HEK293 (cell line): Measurements from ENCODE around the gene CFAP46.

ENCODE experiments used
- CTCF ChIA-PET: fragments of 350-600 bp; formaldehyde crosslinking; extraction: SDS; loops from one replicate; lab custom pipeline; 2021; ENCODE audit warnings: antibody characterized with exemption; lab: Yijun Ruan, JAX
- POLR2A ChIA-PET: fragments of 300-600 bp; formaldehyde crosslinking; extraction: SDS; loops from one replicate; lab custom pipeline; 2020; ENCODE audit warnings: antibody characterized with exemption, inconsistent platforms; lab: Yijun Ruan, JAX
- H3K27ac ChIP-seq: fragments of 200-500 bp; sonication (Bioruptor generic); 2 replicates; pipeline ENCODE4 v1.5.1; 2014; ENCODE audit warnings: low read depth, low read length, control low read depth, inconsistent platforms; ENCODE audit errors: extremely low read depth
- H3K36me3 ChIP-seq, 2 experiments: fragments of 200-500 bp in 1 of 2; sonication (Bioruptor generic) in 1 of 2; 1 replicate in 1 of 2; 2 replicates in 1 of 2; pipeline ENCODE4 v1.5.1; 2014 to 2017; ENCODE audit warnings: inconsistent platforms in 2 of 2, low read length in 2 of 2; ENCODE audit not compliant: control insufficient read depth in 2 of 2, insufficient read depth in 1 of 2
- H3K4me1 ChIP-seq: fragments of 200-500 bp; sonication (Bioruptor generic); 2 replicates; pipeline ENCODE4 v1.5.1; 2014; ENCODE audit warnings: mild to moderate bottlenecking, low read length, inconsistent platforms; ENCODE audit not compliant: control insufficient read depth, insufficient read depth
- H3K4me3 ChIP-seq: 2 replicates; pipeline ENCODE4 v1.5.1; 2011; ENCODE audit warnings: low read depth, mild to moderate bottlenecking, control low read depth, low read length, moderate library complexity
- H3K9me3 ChIP-seq: fragments of 200-500 bp; sonication (Bioruptor generic); 2 replicates; pipeline ENCODE4 v1.5.1; 2014; ENCODE audit warnings: low read depth, low read length, inconsistent platforms; ENCODE audit not compliant: control insufficient read depth, insufficient read depth
- EGR2 ChIP-seq: fragments of 450-650 bp; formaldehyde crosslinking; IDR thresholded peaks from 2 replicates; pipeline ENCODE4 v1.5.1; 2016; ENCODE audit warnings: low read depth, missing biosample characterization, missing genetic modification characterization
- HIC1 ChIP-seq: fragments of 450-650 bp; formaldehyde crosslinking; IDR thresholded peaks from 2 replicates; pipeline ENCODE4 v1.5.1; 2016; ENCODE audit warnings: missing biosample characterization, missing genetic modification characterization
- KLF16 ChIP-seq: fragments of 450-650 bp; formaldehyde crosslinking; IDR thresholded peaks from 2 replicates; pipeline ENCODE4 v1.5.1; 2017; ENCODE audit warnings: missing biosample characterization, missing genetic modification characterization
- PRDM6 ChIP-seq: fragments of 450-650 bp; formaldehyde crosslinking; IDR thresholded peaks from 2 replicates; pipeline ENCODE4 v1.5.1; 2017; ENCODE audit warnings: missing biosample characterization, missing genetic modification characterization
- ZFP69B ChIP-seq: fragments of 450-650 bp; formaldehyde crosslinking; IDR thresholded peaks from 2 replicates; pipeline ENCODE4 v1.5.1; 2016; ENCODE audit warnings: missing biosample characterization, missing genetic modification characterization
- ZNF148 ChIP-seq: fragments of 450-650 bp; formaldehyde crosslinking; IDR thresholded peaks from 2 replicates; pipeline ENCODE4 v1.5.0; 2017; ENCODE audit warnings: missing biosample characterization, missing genetic modification characterization, borderline replicate concordance
- ZNF155 ChIP-seq: fragments of 450-650 bp; formaldehyde crosslinking; IDR thresholded peaks from 2 replicates; pipeline ENCODE4 v1.5.1; 2016; ENCODE audit warnings: missing biosample characterization, missing genetic modification characterization
- ZNF24 ChIP-seq: fragments of 450-650 bp; formaldehyde crosslinking; IDR thresholded peaks from 2 replicates; pipeline ENCODE4 v1.5.1; 2016; ENCODE audit warnings: missing biosample characterization, missing genetic modification characterization
- ZNF354C ChIP-seq: fragments of 450-650 bp; formaldehyde crosslinking; IDR thresholded peaks from 2 replicates; pipeline ENCODE4 v1.5.1; 2016; ENCODE audit warnings: missing biosample characterization, missing genetic modification characterization, low read depth, borderline replicate concordance
- ZNF426 ChIP-seq: fragments of 450-650 bp; formaldehyde crosslinking; IDR thresholded peaks from 2 replicates; pipeline ENCODE4 v1.5.1; 2017; ENCODE audit warnings: missing biosample characterization, missing genetic modification characterization, mild to moderate bottlenecking, inconsistent platforms, moderate library complexity
- ZNF521 ChIP-seq: fragments of 450-650 bp; formaldehyde crosslinking; IDR thresholded peaks from 2 replicates; pipeline ENCODE4 v1.5.1; 2017; ENCODE audit warnings: missing biosample characterization, mild to moderate bottlenecking, missing genetic modification characterization
- ZNF561 ChIP-seq: fragments of 450-650 bp; IDR thresholded peaks from 2 replicates; pipeline ENCODE4 v1.5.1; 2018; ENCODE audit warnings: missing biosample characterization, missing genetic modification characterization, borderline replicate concordance
- ZNF768 ChIP-seq: fragments of 450-650 bp; formaldehyde crosslinking; IDR thresholded peaks from 2 replicates; pipeline ENCODE4 v1.5.1; 2018; ENCODE audit warnings: missing biosample characterization, mild to moderate bottlenecking, missing genetic modification characterization
- ZNF776 ChIP-seq: fragments of 450-650 bp; formaldehyde crosslinking; IDR thresholded peaks from 2 replicates; pipeline ENCODE4 v1.5.0; 2017; ENCODE audit warnings: missing biosample characterization, missing genetic modification characterization, borderline replicate concordance
- ZNF785 ChIP-seq: fragments of 450-650 bp; formaldehyde crosslinking; IDR thresholded peaks from 2 replicates; pipeline ENCODE4 v1.5.1; 2016; ENCODE audit warnings: missing biosample characterization, missing genetic modification characterization

CFAP46 gene

GRCh38 chr10:132914732-132915131 is 27.6 kb downstream of the CFAP46 start:
- POLR2A ChIA-PET: no interaction called here

GRCh38 chr10:132913559-132914115 is 28.7 kb downstream of the CFAP46 start:
- CTCF ChIA-PET: interaction anchor here (1.7 kb wide), 1 partner anchor 9 kb away, joined by 7 read pairs; no protein-coding TSS in a partner anchor
- Histone ChIP-seq H3K9me3 (no peaks in the 10 kb centered on the region), H3K4me3 (no peak overlapping the region), H3K27ac (no peak overlapping the region), H3K36me3 (no peaks in the 10 kb centered on the region), H3K4me1 (no peaks in the 10 kb centered on the region)
- POLR2A ChIA-PET: no interaction called here
- no peak for TF ChIP-seq EGR2 (tag by site-specific recombination)
- TF ChIP-seq HIC1 (tag by site-specific recombination): no peak
- no peak for TF ChIP-seq ZNF155 (tag by site-specific recombination)
- TF ChIP-seq ZNF561 (tag by site-specific recombination): no peak
- no peak for TF ChIP-seq ZNF785 (tag by site-specific recombination)
- TF ChIP-seq ZNF768 (tag by site-specific recombination): no peak
- no peak for TF ChIP-seq ZNF148 (tag by site-specific recombination)
- TF ChIP-seq ZNF426: no peak
- TF ChIP-seq ZFP69B (tag by site-specific recombination): no peak
- TF ChIP-seq KLF16 (tag by site-specific recombination): no peak
- TF ChIP-seq ZNF354C (tag by site-specific recombination): no peak

More at GRCh38 chr10:132914732-132915131, 27.6 kb downstream of the CFAP46 start:
- Histone ChIP-seq H3K9me3 (no peaks in the 10 kb centered on the region), H3K36me3 (no peaks in the 10 kb centered on the region), H3K4me3 (no peak overlapping the region), H3K4me1 (no peaks in the 10 kb centered on the region), H3K27ac (no peak overlapping the region)
- CTCF ChIA-PET: interaction anchor here (0.6 to 1.3 kb wide), 3 partner anchors 11 to 122 kb away, joined by 3 to 4 read pairs (median 3); no protein-coding TSS in a partner anchor
- TF ChIP-seq EGR2 (tag by site-specific recombination) (no peak), ZNF24 (no peak), ZNF521 (tag by site-specific recombination) (no peak), ZNF776 (tag by site-specific recombination) (no peak), PRDM6 (no peak)
